ENCODE data around the gene RICTOR.

The RICTOR gene

DNA sequence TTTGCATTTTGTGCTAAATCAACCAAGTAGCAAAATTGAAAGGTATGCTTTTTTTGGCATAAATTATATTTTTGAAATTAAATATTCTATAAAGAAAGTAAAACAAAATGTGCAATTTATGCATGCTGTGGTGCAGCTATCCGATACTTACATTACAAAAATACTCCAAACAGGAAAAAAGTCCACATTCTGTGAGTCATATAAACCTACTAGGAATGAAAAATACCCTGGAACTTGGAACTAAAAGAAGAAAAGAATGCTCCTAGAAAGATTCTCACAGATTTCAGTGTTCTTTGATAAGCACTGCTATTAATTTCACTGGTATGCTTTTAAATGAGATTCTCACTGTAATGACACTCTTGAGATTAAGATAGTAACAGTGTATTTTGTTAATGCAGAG is 135.8 kb downstream of the RICTOR start:
- Histone ChIP-seq H3K9ac (no peak overlapping the region), H3K36me3 (ENCODE audit: control insufficient read depth, insufficient read depth, low read length) (no peaks in the 10 kb centered on the region), H3K4me3 (ENCODE audit: low read depth, low read length) (no peak overlapping the region), H2AFZ (no peak overlapping the region), H3K4me2 (ENCODE audit: low read length) (no peak overlapping the region), H3K79me2 (no peaks in the 10 kb centered on the region), H3K4me1 (no peaks in the 10 kb centered on the region), H3K27me3 (ENCODE audit: control insufficient read depth, insufficient read depth, low read length) (no peaks in the 10 kb centered on the region), H3K9me3 (ENCODE audit: control insufficient read depth, low read length) (no peaks in the 10 kb centered on the region), H3K27ac (no peak overlapping the region)
- TF ChIP-seq, protein P1, sequence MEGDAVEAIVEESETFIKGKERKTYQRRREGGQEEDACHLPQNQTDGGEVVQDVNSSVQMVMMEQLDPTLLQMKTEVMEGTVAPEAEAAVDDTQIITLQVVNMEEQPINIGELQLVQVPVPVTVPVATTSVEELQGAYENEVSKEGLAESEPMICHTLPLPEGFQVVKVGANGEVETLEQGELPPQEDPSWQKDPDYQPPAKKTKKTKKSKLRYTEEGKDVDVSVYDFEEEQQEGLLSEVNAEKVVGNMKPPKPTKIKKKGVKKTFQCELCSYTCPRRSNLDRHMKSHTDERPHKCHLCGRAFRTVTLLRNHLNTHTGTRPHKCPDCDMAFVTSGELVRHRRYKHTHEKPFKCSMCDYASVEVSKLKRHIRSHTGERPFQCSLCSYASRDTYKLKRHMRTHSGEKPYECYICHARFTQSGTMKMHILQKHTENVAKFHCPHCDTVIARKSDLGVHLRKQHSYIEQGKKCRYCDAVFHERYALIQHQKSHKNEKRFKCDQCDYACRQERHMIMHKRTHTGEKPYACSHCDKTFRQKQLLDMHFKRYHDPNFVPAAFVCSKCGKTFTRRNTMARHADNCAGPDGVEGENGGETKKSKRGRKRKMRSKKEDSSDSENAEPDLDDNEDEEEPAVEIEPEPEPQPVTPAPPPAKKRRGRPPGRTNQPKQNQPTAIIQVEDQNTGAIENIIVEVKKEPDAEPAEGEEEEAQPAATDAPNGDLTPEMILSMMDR (IDR thresholded peaks at IDR 0.05) = no peak

- Histone ChIP-seq H3K4me3 (ENCODE audit: low read depth, low read length) (no peak overlapping the region), H3K36me3 (ENCODE audit: control insufficient read depth, insufficient read depth, low read length) (no peaks in the 10 kb centered on the region), H2AFZ (no peak overlapping the region), H3K9me3 (ENCODE audit: control insufficient read depth, low read length) (no peaks in the 10 kb centered on the region), H3K4me2 (ENCODE audit: low read length) (no peak overlapping the region), H3K9ac (no peak overlapping the region), H3K79me2 (no peaks in the 10 kb centered on the region), H3K27me3 (ENCODE audit: control insufficient read depth, insufficient read depth, low read length) (no peaks in the 10 kb centered on the region), H3K27ac (no peak overlapping the region), H3K4me1 (no peaks in the 10 kb centered on the region)
- TF ChIP-seq, protein P1 (IDR thresholded peaks at IDR 0.05) = no peak
These were observed 137.9 kb downstream of the RICTOR start for GRCh38 chr5:38936269-38936668.

GRCh38 chr5:38935437-38935836 is 138.8 kb downstream of the RICTOR start:
- no peaks in the 10 kb centered on the region for H3K27me3 ChIP-seq (ENCODE audit: control insufficient read depth, insufficient read depth, low read length)
- H3K4me2 ChIP-seq (ENCODE audit: low read length) = no peak overlapping the region
- no peak overlapping the region for H3K9ac ChIP-seq
- TF ChIP-seq, protein P1 (IDR thresholded peaks at IDR 0.05) = no peak
- no peak overlapping the region for H2AFZ ChIP-seq
- H3K9me3 ChIP-seq (ENCODE audit: control insufficient read depth, low read length) = no peaks in the 10 kb centered on the region
- H3K27ac ChIP-seq = no peak overlapping the region
- no peaks in the 10 kb centered on the region for H3K79me2 ChIP-seq
- H3K4me3 ChIP-seq (ENCODE audit: low read depth, low read length) = no peak overlapping the region
- no peaks in the 10 kb centered on the region for H3K36me3 ChIP-seq (ENCODE audit: control insufficient read depth, insufficient read depth, low read length)
- no peaks in the 10 kb centered on the region for H3K4me1 ChIP-seq

- H3K27ac ChIP-seq = no peak overlapping the region
- H3K36me3 ChIP-seq (ENCODE audit: control insufficient read depth, insufficient read depth, low read length) = no peaks in the 10 kb centered on the region
- H3K9ac ChIP-seq = no peak overlapping the region
- H3K4me2 ChIP-seq (ENCODE audit: low read length) = no peak overlapping the region
- TF ChIP-seq, protein P1 (IDR thresholded peaks at IDR 0.05) = no peak
- no peaks in the 10 kb centered on the region for H3K4me1 ChIP-seq
- H3K79me2 ChIP-seq = no peaks in the 10 kb centered on the region
- no peak overlapping the region for H3K4me3 ChIP-seq (ENCODE audit: low read depth, low read length)
- H3K9me3 ChIP-seq (ENCODE audit: control insufficient read depth, low read length) = no peaks in the 10 kb centered on the region
- no peak overlapping the region for H2AFZ ChIP-seq
- H3K27me3 ChIP-seq (ENCODE audit: control insufficient read depth, insufficient read depth, low read length) = no peaks in the 10 kb centered on the region
These were observed 141.3 kb downstream of the RICTOR start for GRCh38 chr5:38932854-38933408.

DNA sequence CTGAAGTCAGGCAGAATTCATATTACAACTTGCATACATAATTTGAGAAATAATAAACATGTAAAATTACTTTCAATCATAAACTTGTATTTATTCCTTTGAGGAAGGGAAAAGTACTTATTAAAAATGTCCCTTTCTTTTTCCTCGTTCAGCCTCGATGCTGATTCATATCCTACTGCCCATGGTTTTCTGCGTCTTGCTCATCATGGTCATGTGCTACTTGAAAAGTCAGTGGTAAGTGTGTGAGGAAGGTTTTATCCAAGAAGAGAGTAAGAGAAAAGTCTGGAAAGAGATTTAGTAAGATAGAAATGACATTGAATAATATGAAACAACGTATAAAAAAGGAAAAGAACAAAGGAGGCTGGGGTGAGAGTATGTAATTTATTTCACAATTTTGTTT is 142.5 kb downstream of the RICTOR start:
- H3K79me2 ChIP-seq = no peaks in the 10 kb centered on the region
- H3K9me3 ChIP-seq (ENCODE audit: control insufficient read depth, low read length) = no peaks in the 10 kb centered on the region
- TF ChIP-seq, protein P1 (IDR thresholded peaks at IDR 0.05) = no peak
- H3K9ac ChIP-seq = no peak overlapping the region
- H2AFZ ChIP-seq = no peak overlapping the region
- H3K27me3 ChIP-seq (ENCODE audit: control insufficient read depth, insufficient read depth, low read length) = no peaks in the 10 kb centered on the region
- no peak overlapping the region for H3K4me2 ChIP-seq (ENCODE audit: low read length)
- no peaks in the 10 kb centered on the region for H3K4me1 ChIP-seq
- H3K4me3 ChIP-seq (ENCODE audit: low read depth, low read length) = no peak overlapping the region
- no peak overlapping the region for H3K27ac ChIP-seq
- H3K36me3 ChIP-seq (ENCODE audit: control insufficient read depth, insufficient read depth, low read length) = no peaks in the 10 kb centered on the region
